HK-2 (cell line): ENCODE results near the gene SKI.

Experiments
- DNase-seq: peaks from one replicate; pipeline ENCODE4 v3.0.0-alpha.2; 2018; ENCODE audit not compliant: unreplicated experiment

The SKI gene

DNA sequence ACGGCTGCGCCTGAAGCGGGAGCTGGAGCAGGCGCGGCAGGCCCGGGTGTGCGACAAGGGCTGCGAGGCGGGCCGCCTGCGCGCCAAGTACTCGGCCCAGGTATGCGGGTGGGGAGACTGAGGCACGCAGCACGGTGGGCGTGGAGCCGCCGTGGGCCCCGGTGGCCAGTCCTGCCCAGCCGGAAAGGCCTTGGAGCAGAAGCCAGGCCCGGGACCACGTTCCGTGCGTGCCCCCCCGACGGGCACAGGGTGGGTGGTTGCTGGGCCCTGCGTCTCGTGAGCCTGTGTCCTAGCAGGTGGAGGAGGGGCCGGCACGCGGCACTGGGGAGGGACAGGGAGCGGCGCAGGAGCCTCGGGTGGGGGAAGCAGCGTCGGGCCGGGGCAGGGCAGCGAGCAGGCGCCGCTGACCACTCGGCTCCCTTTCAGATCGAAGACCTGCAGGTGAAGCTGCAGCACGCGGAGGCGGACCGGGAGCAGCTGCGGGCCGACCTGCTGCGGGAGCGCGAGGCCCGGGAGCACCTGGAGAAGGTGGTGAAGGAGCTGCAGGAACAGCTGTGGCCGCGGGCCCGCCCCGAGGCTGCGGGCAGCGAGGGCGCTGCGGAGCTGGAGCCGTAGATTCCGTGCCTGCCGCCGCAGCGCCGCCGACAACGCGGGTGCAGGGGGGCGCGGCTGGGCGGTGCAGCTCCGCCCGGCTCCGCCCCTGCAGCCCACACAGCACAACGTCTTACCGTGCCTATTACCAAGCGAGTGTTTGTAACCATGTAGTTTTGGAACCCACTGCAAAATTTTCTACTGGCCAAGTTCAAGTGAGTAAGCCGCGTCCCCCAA lies 78.2 kb downstream of the SKI start:
- no peak for DNase-seq

DNA sequence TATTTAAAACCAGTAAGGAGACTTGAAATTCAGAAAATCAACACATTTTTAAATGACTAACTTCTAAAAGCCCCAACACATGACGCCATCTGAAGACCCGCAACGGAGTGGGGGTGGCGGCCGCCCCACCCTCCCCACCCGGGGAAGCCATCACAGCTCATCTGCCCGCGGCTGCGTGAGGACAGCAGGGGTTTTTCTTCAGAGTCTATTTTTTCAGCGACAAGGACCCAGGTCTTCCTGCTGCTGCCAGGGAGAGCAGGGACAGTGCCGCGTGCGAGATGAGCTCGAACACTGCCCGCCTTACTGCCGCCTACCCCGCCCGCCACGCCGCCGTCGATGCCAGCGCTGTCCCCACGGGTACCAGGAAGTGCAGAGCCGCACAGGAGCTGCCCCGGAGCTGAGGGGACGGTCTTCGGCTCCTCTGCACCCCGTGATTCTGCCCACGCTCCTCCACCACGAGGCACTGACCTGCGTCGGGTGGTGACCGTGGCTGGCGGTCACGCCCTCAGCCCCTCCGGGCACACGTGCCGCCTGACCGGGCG lies 79.0 kb downstream of the SKI start:
- DNase-seq, result no peak

DNA sequence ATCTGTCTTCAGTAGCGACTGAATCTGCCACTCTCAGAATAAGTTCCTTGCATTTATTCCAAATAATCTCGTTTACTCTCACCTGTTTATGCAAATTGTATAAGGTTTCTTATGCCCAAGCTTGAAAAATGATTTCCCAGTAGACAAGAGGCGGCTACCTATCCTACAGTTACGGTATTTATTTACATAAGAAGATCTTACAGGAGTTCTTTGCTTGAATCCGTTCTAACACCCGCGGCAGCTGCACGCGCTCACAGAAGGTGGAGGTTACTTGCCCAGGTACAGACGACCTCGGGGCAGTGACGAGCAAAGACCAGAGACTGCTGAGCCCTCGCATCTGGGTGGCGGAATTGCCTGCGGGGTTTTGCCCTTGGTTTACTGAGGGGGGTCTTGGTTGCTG lies 79.9 kb downstream of the SKI start:
- DNase-seq, result no peak

GRCh38 chr1:2308844-2309243 lies 80.7 kb downstream of the SKI start:
- no peak for DNase-seq

GRCh38 chr1:2310332-2311183 lies 82.4 kb downstream of the SKI start:
- no peak for DNase-seq

DNA sequence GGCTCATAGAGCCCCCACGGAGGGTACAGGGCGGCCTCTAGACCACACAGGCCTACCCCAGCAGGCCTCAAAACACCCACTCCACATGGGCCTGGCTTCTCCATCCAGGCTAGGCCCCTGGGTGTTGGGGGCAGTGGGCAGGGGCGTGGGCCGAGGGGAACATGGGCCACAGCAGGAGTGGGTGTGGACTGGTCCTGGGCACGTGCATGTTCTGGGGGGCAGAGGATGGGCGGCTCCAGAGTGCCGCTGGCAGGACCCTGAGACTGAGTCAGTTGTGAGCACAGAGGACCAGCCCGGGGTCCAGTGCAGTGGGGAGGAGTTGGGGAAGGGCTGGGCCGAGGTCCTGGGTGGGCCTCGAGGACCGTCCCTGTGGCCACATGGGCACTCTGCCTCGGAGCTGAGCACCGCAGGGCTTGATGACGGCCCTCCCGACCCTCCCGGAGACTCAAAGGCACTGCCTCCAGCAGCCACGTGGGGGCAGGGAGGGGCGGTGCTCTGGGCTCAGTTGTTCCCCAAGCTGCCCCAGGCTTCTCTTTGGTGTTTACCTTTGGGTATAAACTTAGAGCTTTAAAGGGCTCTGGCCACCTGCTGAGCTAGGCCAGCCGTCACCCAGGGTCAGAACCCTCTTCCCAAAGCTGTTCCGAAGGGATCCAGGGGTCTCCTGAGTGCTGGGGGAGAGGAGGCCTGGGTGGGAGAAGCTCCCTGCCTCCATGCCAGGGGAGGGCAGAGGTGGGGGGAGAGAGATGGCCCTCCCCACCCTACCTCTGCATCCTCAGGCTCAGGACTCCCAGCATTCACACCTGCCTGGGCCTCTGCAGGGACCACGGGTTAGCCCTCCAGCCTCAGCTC lies 83.3 kb downstream of the SKI start:
- no peak for DNase-seq

- DNase-seq, result no peak
These were observed 84.0 kb downstream of the SKI start for GRCh38 chr1:2312160-2312514.

DNA sequence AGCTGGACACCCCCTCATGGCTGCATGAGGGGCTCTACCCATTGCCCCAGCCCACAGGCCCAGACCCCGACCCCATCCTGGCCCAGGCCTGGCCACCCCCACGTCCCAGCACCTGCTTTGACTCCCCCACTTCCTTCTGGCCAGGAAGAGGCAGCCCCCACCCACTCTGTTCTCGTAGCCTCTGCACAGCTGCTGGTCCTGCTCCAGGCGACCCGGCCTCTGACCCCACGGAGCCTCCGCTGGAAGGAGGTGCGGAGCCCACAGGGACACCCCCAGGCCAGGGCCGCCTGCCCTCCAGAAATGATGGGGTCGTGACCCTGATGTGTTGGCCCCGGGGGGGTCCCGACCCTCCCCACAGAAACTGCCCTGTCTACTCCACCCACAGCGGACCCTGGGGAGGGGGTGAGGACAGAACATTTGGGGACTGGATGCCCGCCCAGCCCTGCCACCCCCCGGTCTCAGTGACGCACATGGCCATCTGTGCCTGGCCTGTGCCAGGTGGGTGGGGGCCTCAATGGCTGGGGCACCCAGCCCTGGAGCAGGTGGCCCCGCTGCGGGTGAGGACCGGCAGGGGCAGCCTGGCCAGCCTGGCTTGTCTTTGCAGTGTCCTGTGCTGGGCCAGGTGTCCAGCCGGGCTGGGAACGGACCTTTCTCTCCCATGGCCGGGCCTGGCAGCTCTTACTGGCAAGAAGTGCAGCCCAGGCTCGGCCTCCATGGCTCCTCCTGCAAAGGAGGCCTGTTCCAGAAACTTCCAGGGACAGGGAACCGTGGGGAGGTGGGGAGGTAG lies 84.6 kb downstream of the SKI start:
- DNase-seq, result no peak

DNA sequence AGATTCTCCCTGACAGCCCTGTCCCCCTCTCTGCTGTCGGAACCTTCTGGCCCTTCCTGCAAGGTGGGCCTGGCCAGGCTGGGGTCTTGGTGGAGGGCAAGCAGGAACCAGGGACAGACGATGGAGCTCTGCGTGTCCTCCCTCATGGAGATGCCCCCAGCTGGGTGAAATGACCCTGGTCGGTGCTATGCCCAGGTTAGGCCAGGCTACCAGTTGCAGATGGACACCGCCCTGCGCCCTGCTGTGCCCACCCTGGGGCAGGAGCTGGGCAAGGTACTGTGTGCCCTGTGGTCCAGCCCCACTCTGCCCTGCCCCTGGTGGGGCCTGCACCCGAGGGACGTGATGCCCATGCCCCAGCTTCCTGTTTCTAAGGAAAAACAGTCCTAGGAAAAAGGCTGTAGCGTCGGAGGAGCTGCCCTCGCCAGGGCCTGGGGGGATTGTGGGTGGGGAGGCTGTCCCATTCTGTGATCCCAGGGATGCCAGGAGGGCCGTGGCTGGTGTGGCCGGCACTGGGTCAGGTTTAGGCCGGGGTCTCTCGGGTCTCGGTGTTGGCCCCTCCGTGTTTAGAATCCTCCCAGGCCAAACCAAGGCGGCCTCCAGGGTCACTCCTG lies 85.6 kb downstream of the SKI start:
- DNase-seq, result no peak

GRCh38 chr1:2314273-2314802 lies 86.2 kb downstream of the SKI start:
- DNase-seq, result peak; percentile 84

- peak; percentile 64 for DNase-seq
These were observed 86.9 kb downstream of the SKI start for GRCh38 chr1:2314803-2315673.

GRCh38 chr1:2315674-2316450 lies 87.7 kb downstream of the SKI start:
- DNase-seq, result peak; percentile 11

- DNase-seq, result peak; percentile 70
These were observed 88.4 kb downstream of the SKI start for GRCh38 chr1:2316451-2316961.

DNA sequence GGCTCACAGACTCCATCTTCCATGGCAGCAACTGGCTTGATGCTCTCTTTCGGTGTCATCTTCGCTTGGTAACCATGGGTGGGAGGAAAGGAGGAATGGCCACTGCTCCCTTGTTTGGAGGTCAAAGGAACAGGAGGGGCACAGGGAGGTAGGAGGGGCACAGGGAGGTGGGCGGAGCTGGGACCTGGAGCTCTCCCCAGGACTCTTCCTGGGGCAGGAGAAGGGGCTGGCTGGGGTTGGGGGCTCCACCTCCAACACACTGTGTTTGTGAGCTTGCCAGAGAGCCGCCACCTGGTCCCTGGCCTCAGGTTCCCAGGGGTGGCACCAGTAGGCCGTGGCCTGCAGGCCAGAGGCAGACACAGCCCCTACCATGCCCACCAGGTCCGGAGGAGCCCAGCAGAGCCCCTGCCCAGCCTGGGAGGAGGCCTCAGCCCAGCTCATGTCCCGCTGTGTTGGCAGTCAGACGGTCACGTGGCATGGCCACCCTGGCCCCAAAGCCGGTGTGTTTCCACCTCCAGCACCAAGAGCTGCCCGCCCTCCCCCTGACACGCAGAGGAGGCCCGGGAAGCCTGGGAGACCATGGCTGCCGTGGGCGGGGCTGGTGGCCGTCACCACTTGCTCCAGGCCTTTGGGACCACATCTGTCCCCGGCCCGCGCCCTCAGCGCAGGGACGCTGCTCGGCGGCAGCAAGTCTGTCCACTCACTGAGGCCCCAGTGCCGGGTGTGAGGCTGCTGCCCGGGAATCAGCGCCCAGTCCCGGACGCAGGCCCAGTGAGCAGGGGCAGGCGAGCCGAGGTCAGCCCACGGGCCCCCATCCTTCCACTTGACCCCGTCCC lies 89.3 kb downstream of the SKI start:
- no peak for DNase-seq

GRCh38 chr1:2318314-2319278 lies 90.5 kb downstream of the SKI start:
- no peak for DNase-seq

DNA sequence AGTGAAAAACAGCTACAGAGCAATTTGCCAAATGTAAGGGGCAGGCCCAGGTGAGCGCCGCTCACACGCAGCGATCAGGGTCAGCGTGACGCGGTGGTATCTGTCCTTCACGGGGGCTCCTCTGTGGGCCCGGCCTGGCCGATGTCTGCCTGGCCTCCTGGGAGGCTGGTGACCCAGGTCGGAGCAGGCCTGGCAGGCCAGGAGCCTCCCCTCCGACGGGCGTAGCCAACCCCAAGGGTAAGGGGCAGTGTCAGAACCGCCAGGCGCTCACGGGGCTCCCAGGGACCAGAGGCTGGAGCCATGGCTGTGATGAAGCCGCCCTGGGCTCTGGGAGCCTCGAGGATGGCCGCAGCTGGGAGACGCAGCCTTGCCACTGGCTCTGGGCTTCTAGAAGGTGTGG lies 91.2 kb downstream of the SKI start:
- no peak for DNase-seq
